Spleen (tissue), 11 donors: Measurements from ENCODE around the gene PLEKHF1. TPM values are rescaled to one million over a fixed set of nuclear protein-coding genes. Genes with fewer than 3 reads are reported as not detected.
"Not testable (repeated sequence)": the region's sequence is repeated elsewhere in the genome, so short reads cannot be mapped to it uniquely, and the experiment has no call there.

Experiments used
- DNase-seq: peaks from one replicate; pipeline ENCODE4 v3.0.0-alpha.2; 2020
- H3K27ac ChIP-seq, 8 donors: fragments of 200-600 bp; sonication (generic) in 7 of 8; 1 replicate in 4 of 8; 2 replicates in 4 of 8; pipeline versions ENCODE4 v1.5.0 to v1.8.0; 2016 to 2021; ENCODE audit warnings: inconsistent platforms in 4 of 8, mild to moderate bottlenecking in 4 of 8, moderate library complexity in 1 of 8
- H3K27me3 ChIP-seq, 7 donors: fragments of 200-600 bp; sonication (generic) in 6 of 7; replicated peaks in 1 of 7; 1 replicate in 4 of 7; 2 replicates in 3 of 7; pipeline versions ENCODE4 v1.5.0 to v1.8.0; 2016 to 2021; ENCODE audit warnings: inconsistent platforms in 3 of 7, mild to moderate bottlenecking in 1 of 7
- H3K36me3 ChIP-seq, 6 donors: fragments of 200-600 bp; sonication (generic) in 5 of 6; 1 replicate in 4 of 6; 2 replicates in 2 of 6; pipeline versions ENCODE4 v1.5.0 to v1.8.0; 2016 to 2021; ENCODE audit warnings: inconsistent platforms in 2 of 6
- H3K4me1 ChIP-seq, 6 donors: fragments of 200-600 bp; sonication (generic) in 5 of 6; 1 replicate in 3 of 6; 2 replicates in 3 of 6; pipeline versions ENCODE4 v1.5.0 to v1.8.0; 2016 to 2021; ENCODE audit warnings: inconsistent platforms in 3 of 6
- H3K4me3 ChIP-seq, 8 donors: fragments of 200-600 bp; sonication (generic) in 7 of 8; 1 replicate in 4 of 8; 2 replicates in 4 of 8; pipeline versions ENCODE4 v1.5.0 to v1.8.0; 2016 to 2021; ENCODE audit warnings: inconsistent platforms in 4 of 8, mild to moderate bottlenecking in 4 of 8, moderate library complexity in 2 of 8
- H3K9me3 ChIP-seq, 8 donors: fragments of 200-600 bp; sonication (generic) in 7 of 8; 1 replicate in 4 of 8; 2 replicates in 4 of 8; pipeline versions ENCODE4 v1.5.0 to v1.8.0; 2016 to 2021; ENCODE audit warnings: inconsistent platforms in 4 of 8
- POLR2A ChIP-seq, 3 donors: fragments of 450-650 bp; IDR thresholded peaks; one replicate each; pipeline ENCODE4 v1.5.1; 2017; ENCODE audit warnings: antibody characterized with exemption in 3 of 3, mild to moderate bottlenecking in 1 of 3
- POLR2AphosphoS5 ChIP-seq, 3 donors: sonication (generic); formaldehyde crosslinking; IDR thresholded peaks; one replicate each; pipeline ENCODE4 v1.5.1; 2017; ENCODE audit warnings: antibody characterized with exemption in 3 of 3
- whole genome bisulfite sequencing, 5 donors: extraction: QIAGEN DNeasy Blood & Tissue Kit in 3 of 5; methylation state at CpG; one replicate each; pipeline versions ENCODE4 v1.1.5 to v1.1.7; 2013 to 2018; 5-methylcytosine and 5-hydroxymethylcytosine counted together
- intact Hi-C: fragments of 100-400 bp; cut with DNase I; formaldehyde crosslinking; loops from one replicate; pipeline ENCODE4 v1.15.0; 2023; ENCODE audit warnings: low total_unique reads
- polyA plus RNA-seq, 3 donors: library from polyadenylated mRNA; stranded (reverse); fragments of 200-250 nt; gene quantifications; one replicate each; pipeline ENCODE4 v1.2.1, GENCODE V29; 2013
- total RNA-seq, 7 donors: library from RNA; depleted of rRNA in 3 of 7; stranded (reverse); fragments of >200 nt in 3 of 7; fragmentation: NEBNext Ultra II Directional in 4 of 7; extraction: Animal tissue kit (Norgen Biotek cat#: 25700) in 4 of 7; gene quantifications; one replicate each; pipeline versions ENCODE4 v1.1.0 to v1.2.1, GENCODE V29; 2016 to 2021
- TF ChIP-seq, protein P1 (sequence below), 11 experiments: fragments of 200-600 bp in 7 of 11; fragments of 450-650 bp in 4 of 11; sonication (generic) in 4 of 11; IDR thresholded peaks in 8 of 11; conservative IDR thresholded peaks in 3 of 11; 1 replicate in 7 of 11; 2 replicates in 4 of 11; pipeline versions ENCODE4 v1.4.0 to v1.8.0; 2016 to 2021; ENCODE audit warnings: antibody characterized with exemption in 11 of 11, inconsistent platforms in 4 of 11, mild to moderate bottlenecking in 1 of 11
- donor health status: healthy with polysubstance abuse.
- donor health status: DM: no; HTN: no; CAD: no; lungs with moderate emphysema.
- donor health status: DM: no; HTN: no; CAD: no.
- donor health status: Bipolar disorder and iron deficiency.
- donor health status: healthy.
- donor health status: DM: no; HTN: no; CAD: no.
- donor health status: DM: yes; HTN: yes; CAD: no.

The PLEKHF1 gene
- total and polyA plus RNA-seq, 10 donors: 9.7 to 28.0 (median 18.2) TPM

DNA sequence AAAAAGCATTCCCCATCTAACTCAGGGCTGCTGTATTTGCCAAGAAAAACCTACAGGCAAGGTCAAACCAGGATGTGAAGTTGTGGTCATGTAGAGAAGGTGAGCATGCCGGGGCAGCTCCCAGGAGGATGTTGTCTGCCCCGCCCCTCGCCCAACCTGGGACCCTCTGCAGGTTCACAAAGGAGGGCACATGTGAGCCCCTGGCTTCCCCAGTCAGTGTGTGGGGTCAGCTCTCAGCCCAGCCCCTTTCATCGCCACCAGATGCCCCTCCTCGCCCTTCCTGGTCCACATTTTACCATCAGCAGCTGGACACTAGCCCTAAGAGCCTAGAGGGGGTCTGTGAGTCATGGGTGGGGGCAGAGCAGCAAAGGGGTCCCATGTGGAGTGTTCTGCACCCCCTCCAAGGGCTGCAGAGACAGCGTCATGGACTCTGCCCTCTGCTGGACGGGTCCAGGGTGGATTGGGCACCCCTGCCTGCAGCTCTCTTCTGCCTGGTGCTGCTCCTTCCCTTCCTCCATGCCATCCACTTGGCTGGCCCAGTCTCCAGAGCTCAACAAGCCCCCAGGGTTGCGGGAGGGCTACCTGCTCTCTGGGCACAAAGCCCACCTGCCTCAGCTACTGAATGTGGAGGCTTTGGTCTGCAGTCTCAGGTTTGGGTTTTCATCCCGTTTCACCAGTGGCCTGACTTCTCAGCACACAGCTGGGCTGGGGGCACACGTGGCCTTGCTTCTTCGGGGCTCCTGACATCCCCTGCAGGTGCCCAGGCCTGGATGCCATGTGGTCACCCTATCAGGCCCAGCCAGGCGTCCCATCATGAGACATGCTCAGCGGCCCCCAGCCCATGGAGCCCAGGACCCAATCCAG, 3.7 kb downstream of the PLEKHF1 start:
- peak; percentile 78 for DNase-seq
- intact Hi-C loops: loop anchor here (10.0 kb wide), 2 partner anchors 46 to 54 kb away; partner anchors contain the start of gene C19orf12
- Histone ChIP-seq H3K36me3 (peaks cover 0 to 11% (median 3%) of the 10 kb centered on the region in 6 donors), H3K4me3 (peak overlapping the region in 3 of 8 donors; percentile 13 to 89 (median 89)), H3K4me1 (peaks cover 62 to 98% (median 94%) of the 10 kb centered on the region in 6 donors), H3K27me3 (no peaks in the 10 kb centered on the region), H3K27ac (peak overlapping the region; percentile 15 to 93 (median 84)), H3K9me3 (no peaks in the 10 kb centered on the region)
- TF ChIP-seq, protein P1, sequence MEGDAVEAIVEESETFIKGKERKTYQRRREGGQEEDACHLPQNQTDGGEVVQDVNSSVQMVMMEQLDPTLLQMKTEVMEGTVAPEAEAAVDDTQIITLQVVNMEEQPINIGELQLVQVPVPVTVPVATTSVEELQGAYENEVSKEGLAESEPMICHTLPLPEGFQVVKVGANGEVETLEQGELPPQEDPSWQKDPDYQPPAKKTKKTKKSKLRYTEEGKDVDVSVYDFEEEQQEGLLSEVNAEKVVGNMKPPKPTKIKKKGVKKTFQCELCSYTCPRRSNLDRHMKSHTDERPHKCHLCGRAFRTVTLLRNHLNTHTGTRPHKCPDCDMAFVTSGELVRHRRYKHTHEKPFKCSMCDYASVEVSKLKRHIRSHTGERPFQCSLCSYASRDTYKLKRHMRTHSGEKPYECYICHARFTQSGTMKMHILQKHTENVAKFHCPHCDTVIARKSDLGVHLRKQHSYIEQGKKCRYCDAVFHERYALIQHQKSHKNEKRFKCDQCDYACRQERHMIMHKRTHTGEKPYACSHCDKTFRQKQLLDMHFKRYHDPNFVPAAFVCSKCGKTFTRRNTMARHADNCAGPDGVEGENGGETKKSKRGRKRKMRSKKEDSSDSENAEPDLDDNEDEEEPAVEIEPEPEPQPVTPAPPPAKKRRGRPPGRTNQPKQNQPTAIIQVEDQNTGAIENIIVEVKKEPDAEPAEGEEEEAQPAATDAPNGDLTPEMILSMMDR (IDR thresholded peaks at IDR 0.05 in 8 of 11, conservative IDR thresholded peaks at IDR 0.05 in 3 of 11): peak in 3 of 11 experiments; percentile 8 to 17 (median 11)
- no peak for TF ChIP-seq POLR2A (IDR thresholded peaks at IDR 0.05)
- 76 to 84% (median 80%) methylated on average over 13 of the region's 13 CpGs for WGBS, 5 donors

DNA sequence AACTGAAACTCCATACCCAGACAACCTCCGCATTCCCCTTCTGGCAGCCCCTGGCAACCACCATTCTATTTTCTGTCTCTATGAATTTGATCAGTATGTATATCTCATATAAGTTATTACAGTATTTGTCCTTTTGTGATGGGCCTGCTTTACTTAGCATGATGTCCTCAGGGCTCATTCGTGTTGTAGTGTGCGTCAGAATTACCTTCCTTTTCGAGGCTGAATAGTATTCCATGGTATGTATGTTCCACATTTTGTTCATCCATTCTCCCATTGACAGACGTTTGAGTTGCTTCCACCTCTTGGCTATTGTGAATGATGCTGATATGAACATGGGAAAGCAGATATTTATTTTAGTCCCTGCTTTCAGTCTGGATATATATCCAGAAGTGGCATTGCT, 5.0 kb downstream of the PLEKHF1 start:
- no peak for DNase-seq
- TF ChIP-seq, protein P1 (IDR thresholded peaks at IDR 0.05 in 8 of 11, conservative IDR thresholded peaks at IDR 0.05 in 3 of 11): no peak
- TF ChIP-seq POLR2AphosphoS5 (IDR thresholded peaks at IDR 0.05): no peak
- TF ChIP-seq POLR2A (IDR thresholded peaks at IDR 0.05): no peak
- H3K36me3 ChIP-seq: peaks cover 5 to 24% (median 16%) of the 10 kb centered on the region in 6 donors
- peaks cover 67 to 100% (median 96%) of the 10 kb centered on the region in 6 donors for H3K4me1 ChIP-seq
- peak overlapping the region in 4 of 8 donors; percentile 5 to 93 (median 86) for H3K27ac ChIP-seq
- H3K27me3 ChIP-seq: no peaks in the 10 kb centered on the region
- intact Hi-C loops: no loop called here
- no peaks in the 10 kb centered on the region for H3K9me3 ChIP-seq
- WGBS, 5 donors: 88 to 97% (median 92%) methylated on average over 5 of the region's 5 CpGs
- H3K4me3 ChIP-seq: no peak overlapping the region

DNA sequence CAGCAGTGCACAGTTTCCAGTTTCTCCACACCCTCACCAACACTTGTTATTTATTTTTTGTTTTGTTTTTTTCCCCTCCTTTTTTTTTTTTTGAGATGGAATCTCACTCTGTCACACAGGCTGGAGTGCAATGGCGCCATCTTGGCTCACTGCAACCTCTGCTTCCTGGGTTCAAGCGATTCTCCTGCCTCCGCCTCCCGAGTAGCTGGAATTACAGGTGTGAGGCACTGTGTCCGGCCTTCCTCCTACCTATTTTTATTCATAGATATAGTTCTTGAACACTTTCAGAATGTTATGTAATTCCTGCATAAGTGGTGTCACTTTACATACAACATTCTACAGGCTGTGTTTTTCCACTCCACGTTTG, 5.7 kb downstream of the PLEKHF1 start:
- peaks cover 5 to 31% (median 24%) of the 10 kb centered on the region in 6 donors for H3K36me3 ChIP-seq
- intact Hi-C loops, H3K9me3 ChIP-seq, H3K27me3 ChIP-seq: not testable (repeated sequence)
- peak overlapping the region in 1 of 8 donors; percentile 46 for H3K4me3 ChIP-seq
- H3K27ac ChIP-seq: peak overlapping the region in 7 of 8 donors; percentile 51 to 93 (median 81)
- peaks cover 73 to 100% (median 98%) of the 10 kb centered on the region in 6 donors for H3K4me1 ChIP-seq
- 82 to 91% (median 84%) methylated on average over 6 of the region's 6 CpGs for WGBS, 5 donors
- peak; percentile 33 for DNase-seq

DNA sequence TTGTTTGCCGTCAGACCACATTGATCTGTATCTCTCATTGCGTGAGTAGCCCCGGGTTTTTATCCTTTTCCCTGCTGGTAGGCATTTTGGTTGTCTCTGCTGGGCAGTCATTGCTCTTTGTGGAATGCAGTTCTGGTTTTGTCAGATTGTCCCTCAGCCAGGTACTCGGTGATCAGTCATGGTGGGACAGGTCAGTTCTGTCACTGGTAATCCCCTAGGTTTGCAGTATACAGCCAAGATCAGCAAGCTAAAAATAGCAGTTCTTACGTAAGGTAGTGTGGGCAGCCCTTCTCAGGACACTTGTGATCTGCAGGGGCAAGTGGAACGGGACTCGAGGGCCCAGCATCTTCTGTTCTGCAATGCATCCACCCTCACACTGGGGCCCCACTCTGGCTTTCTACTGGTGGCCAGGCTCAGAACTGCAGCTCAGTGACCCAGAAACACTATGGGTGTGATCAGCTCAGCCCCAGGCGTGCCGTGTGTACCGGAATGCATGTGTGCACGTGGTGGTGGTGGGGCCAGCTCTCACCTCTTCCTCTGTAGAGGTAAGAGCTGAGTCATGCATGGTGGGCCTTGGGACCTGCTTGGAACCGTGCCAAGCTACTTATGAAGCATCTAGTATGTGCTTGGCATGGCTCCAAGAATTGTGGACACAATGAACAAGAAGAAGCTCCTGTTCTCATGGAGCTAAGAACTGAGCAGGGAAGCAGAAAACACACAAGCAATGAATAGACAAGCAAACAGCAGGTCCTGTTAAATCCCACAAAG, 6.3 kb downstream of the PLEKHF1 start:
- peaks cover 72 to 100% (median 98%) of the 10 kb centered on the region in 6 donors for H3K4me1 ChIP-seq
- no peaks in the 10 kb centered on the region for H3K9me3 ChIP-seq
- DNase-seq: peak; percentile 95
- TF ChIP-seq POLR2AphosphoS5 (IDR thresholded peaks at IDR 0.05): peak; percentile 63 to 81 (median 71)
- no peak for TF ChIP-seq POLR2A (IDR thresholded peaks at IDR 0.05)
- TF ChIP-seq, protein P1 (IDR thresholded peaks at IDR 0.05 in 8 of 11, conservative IDR thresholded peaks at IDR 0.05 in 3 of 11): peak; percentile 32 to 73 (median 66)
- peaks cover 5 to 37% (median 27%) of the 10 kb centered on the region in 6 donors for H3K36me3 ChIP-seq
- WGBS, 5 donors: 37 to 46% (median 43%) methylated on average over 10 to 12 of the region's 12 CpGs
- H3K27me3 ChIP-seq: no peaks in the 10 kb centered on the region
- H3K27ac ChIP-seq: peak overlapping the region; percentile 42 to 93 (median 79)
- intact Hi-C loops: no loop called here
- peak overlapping the region in 1 of 8 donors; percentile 46 for H3K4me3 ChIP-seq
